Activated naive CD4-positive, alpha-beta T cell treated with anti-CD3 and anti-CD28 coated beads, Interleukin-2, amount 50 U/mL, for 16 hours (primary cell): ENCODE results near the gene RCOR1.
"Not testable (repeated sequence)": the region's sequence is repeated elsewhere in the genome, so short reads cannot be mapped to it uniquely, and the experiment has no call there.

Source experiments
- DNase-seq: peaks from one replicate; pipeline ENCODE4 v3.0.0-alpha.2; 2020

Gene RCOR1

DNA sequence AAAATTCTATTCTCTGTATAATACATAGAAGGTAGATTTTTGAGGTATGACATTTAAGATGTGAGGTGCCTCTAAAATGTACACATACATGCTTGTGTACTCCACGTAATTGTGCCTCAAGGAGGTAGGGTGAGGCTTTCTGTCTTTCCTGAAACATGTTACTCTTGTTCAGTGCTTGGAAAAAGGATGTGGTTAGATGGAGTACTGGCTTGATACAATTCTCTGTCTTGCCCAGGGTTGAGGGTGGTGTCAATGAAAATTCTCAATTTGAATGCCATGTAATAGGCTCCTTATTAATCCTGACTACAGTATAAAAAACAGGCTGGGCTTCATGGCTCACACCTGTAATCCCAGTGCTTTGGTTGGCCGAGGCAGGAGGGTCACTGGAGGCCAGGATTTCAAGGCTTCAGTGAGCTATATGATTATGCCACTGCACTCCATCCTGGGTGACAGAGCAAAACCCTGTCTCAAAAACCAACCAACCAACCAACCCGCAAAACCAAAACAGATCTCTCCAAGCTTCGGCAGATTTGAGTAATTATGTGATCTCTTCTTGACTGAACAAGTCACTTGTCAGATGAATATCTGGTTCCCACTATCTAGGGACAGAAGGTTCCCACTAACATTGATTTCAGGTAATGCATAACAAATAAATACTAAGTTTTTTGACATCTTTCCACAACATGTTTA lies 41.6 kb downstream of the RCOR1 start:
- DNase-seq: no peak

DNA sequence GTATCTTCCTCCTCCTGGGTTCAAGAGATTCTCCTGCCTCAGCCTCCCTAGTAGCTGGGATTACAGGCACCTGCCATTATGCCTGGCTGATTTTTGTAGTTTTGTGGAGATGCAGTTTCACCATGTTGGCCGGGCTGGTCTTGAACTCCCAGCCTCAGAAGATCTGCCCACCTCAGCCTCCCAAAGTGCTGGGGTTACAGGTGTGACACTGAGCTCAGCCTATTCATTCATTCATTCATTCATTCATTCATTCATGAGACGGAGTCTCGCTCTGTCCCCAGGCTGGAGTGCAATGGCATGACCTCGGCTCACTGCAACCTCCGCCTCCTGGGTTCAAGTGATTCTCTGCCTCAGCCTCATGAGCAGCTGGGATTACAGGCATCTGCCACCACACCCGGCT lies 47.2 kb downstream of the RCOR1 start:
- DNase-seq: not testable (repeated sequence)

DNA sequence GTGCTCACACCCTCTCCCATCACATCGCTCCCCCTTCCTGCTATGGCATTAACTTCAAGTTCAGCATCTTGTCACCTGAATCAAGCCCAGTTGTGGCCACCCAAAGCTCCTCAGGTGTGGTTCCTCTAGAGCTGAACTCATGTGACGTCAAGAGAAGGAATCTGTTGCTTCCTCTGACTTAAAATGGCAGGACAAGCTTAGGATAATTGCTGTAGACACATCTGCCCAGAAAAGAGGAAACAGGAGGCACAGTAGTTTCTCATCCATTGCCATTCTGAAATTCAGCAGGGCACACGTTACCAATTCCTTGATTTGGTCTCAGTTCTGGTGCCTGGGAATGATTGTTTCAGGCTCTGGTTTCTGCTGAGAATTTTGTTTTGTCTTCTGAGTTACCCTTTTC lies 52.1 kb downstream of the RCOR1 start:
- no peak for DNase-seq

DNA sequence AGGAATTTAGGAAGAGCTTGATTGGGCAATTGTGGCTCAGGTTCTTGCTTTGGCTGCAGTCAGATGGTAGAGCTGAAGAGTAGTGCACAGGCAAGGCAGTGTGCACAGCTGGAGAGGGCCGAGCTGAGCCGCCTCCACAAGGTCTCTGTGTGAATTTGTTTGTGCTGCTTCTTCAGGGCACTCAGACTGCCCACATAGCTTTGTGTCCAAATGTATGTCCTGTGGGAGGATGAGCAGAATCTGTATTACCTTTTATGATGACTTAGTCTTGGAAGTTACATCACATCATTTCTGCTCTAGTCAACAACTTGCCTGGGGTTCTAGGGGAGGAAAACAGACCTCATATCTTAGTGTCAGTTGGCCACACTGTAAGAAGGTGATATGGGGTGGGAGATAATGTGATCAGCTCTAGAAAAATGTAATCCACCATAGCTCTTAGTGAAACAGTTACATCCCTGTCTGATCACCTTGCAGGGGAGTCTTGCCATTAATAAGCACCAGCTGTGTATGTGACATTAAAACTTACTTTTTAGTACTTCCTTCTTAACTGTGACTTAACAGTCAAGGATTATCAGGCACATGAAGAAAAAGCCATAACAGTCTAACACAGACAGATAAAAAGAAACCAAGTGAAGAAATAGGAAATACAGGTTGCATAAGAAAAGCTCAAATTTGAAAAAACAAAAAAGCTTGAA lies 53.4 kb downstream of the RCOR1 start:
- no peak for DNase-seq

DNA sequence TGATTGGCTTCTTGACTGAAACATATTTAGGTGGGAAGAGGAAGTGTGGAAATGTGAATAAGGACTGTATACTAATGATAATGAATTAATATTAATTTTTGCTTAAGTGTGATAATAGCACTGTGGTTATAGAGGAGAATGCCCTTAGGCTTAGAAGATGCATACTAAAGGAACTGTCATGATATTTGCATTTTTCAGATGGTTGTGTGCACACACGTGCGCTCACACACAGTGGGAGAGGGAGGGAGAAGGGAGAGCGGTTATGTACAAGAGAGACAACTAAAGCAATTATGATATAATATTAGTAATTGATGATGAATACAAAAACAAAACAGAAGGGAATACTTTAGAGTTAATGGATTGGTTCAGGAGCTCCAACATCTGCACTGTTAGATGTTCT lies 54.2 kb downstream of the RCOR1 start:
- DNase-seq: no peak

DNA sequence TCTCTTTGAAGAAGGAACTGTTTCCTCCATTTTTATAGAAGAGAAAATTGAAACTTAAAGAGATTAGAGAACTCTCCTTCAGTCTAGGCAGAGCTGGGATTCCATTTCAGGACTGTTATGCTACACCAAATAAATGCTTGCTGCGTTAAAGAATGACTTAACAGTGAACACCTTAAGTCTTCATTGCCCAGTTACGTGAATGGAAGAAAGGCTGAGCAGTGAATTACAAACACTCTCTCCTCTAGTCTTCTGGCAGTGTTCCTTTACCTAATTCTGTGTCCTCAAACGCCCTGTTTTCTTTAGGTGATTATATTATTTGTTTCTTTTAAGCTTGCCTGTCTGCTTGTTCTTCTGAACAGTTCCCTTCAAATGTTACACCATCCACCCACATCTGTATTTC lies 59.7 kb downstream of the RCOR1 start:
- DNase-seq: no peak

DNA sequence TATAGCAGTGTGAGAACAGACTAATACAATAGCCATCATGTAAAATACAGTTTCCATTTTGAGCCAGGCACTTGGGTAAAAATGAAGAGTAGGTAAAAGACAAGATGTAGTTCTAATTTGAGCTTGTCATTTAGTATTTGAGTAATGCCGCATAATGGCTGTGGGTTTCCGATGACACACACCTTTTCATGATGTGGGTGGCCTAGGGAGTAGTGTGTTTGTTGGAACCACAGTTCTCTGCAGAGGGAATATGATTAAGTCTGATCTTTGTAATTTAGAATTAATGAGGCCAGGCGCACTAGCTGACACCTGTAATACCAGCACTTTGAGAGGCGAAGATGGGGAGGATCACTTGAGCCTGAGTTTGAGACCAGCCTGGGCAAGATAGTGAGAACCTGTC lies 61.8 kb downstream of the RCOR1 start:
- DNase-seq: peak; percentile 16

DNA sequence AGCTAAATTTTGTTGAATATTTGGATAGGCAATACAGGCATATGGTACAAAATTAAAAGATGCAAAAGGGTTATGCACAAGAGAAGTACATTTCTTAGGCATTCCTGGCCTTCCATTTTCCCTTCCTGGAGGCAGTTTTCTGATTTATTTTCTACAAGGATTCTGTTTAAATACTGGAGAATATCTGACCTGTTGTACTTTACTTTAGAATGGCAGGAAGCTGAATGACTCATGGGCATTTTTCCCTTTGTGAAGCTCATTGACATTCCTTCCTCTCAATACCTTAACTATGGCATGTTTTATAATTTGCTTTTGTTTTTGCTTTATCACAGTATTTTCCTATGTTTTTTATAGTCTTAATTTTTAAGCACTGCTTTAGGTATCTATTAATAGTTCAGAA lies 62.7 kb downstream of the RCOR1 start:
- no peak for DNase-seq

DNA sequence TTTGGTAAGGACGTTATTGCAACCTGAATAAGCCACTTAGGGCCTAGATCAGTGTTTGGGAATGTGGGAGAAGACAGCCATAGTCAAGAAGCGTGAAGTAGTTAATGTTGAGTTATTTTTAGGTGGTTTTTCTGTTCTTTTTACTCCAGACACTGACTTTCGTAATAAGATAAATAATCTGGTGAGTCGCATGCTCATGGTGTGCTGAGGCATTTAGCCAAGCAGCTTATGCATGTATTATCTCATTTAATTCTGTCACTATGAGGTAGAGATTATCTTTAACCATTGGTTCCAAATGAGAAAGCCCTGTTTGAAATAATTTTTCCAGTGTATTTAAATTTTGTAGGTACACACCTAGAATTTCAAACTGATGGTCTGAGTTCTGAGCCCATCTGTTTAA lies 67.3 kb downstream of the RCOR1 start:
- no peak for DNase-seq

DNA sequence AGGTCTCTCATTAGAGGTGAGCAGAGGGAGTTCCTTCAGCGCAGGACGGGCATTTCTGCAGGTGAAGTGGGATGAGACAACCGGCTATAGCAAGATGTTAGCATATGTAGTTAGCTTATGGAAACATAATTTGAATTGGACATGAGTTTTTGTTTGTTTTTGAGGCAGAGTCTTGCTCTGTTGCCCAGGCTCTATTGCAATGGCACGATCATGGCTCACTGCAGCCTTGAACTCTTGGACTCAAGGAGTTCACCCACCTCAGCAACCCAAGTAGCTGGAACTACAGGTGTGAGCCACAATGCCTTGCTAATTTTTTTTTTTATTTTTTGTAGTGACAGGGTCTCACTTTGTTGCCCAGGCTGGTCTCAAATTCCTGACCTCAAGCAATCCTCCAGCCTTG lies 69.2 kb downstream of the RCOR1 start:
- DNase-seq: no peak

DNA sequence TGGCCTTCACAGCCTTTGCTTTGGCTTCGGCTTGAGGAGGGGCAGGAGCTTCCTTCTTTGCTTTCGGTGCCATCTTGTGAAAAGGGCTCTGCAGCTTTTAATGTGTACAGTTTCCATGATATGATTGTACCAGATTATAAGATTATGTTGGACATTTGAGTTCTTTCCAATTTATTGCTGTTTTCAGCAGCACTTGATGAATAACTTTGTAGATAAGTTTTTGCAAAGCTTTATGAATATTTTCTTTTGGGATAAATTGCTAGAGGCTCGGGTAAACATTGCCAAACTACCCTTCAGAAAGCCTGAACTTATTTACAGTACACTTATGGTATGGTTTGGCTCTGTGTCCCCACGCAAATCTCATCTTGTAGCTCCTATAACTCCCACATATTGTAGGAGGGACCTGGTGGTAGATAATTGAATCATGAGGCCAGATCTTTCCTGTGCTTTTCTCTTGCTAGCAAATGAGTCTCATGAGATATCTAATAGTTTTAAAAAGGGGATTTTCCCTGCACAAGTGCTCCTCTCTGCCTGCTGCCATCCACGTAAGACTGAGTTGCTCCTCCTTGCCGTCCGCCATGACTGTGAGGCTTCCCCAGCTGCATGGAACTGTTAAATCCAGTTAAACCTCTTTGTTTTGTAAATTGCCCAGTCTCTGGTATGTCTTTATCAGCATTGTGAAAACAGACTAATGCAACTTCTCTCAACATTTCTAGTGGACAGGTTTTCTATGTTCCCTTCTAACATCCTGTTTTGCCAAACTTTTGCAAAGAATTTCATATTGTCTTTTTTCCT lies 70.4 kb downstream of the RCOR1 start:
- no peak for DNase-seq

DNA sequence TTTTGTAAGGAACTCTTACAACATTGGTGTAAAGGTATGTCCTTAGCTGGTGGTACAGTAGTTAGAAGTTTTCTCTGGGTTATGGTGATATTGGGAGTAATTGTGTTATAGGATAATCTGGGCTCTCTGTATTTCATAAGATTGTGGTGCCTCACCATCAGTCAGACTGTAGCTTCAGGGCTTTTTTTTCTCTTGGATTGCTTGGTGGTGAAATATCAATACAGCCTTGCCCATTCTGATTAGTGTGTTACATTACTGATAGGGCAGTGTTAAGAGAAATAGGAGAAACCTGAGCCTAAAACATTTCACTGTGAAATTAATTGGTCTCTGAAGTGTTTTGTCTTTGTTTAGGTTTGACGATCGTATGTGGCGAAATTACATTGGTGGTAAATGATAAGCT lies 71.0 kb downstream of the RCOR1 start:
- DNase-seq: no peak

DNA sequence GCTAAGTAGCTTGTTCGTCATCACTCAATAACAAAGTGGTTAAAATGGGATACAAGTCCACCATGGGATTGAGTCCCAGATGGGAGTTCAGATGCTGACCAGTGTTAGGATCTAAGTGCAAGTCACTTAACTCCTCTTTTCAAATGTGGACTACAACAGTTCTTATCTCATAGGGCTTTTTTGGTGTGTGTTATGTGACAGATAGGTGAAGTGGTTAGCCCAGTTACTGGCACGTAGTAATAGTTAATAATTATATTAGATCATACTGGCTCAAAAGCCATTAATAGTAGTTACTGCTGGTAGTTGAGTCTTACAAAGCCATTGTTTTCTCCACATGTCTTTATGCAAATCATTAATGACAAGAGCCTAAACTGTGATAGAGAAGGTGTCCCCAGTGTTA lies 73.2 kb downstream of the RCOR1 start:
- DNase-seq: no peak

DNA sequence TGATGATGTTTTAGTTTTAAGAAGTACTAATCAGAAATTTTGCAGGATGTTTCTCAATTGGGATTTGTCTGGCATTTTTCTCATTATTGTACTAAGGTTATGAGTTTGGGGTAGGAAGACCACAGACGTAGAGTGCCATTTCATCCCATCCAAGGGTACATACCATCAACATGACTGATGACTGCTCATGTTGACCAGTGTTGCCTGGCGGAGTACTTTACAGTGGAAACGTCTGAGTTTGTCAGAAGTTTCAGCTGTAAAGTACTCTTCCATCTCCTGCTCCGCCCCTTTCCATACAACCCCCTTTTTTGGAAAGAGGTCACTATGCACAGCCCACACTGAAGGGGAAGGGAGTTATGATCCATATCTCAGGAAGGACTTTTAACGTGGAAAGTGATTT lies 74.2 kb downstream of the RCOR1 start:
- DNase-seq: no peak

DNA sequence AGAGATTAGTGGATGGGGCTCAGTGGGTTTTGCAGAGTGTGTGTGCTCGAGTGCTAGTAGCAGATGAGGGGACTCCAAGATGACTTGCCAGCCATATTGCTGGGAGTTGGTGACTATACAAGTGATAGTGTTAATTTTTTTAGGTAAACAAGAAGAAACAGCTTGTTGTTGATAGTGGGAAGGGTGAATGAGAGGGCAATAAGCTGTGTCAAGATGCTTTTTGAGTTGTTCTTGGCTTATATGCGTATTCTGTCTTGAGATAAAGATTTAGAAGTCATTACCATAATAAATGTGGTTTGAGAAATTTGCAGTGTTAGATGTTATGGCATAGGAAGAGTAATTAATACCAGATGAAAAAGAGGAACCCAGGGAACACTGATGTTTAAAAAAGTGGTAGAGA lies 75.3 kb downstream of the RCOR1 start:
- no peak for DNase-seq

DNA sequence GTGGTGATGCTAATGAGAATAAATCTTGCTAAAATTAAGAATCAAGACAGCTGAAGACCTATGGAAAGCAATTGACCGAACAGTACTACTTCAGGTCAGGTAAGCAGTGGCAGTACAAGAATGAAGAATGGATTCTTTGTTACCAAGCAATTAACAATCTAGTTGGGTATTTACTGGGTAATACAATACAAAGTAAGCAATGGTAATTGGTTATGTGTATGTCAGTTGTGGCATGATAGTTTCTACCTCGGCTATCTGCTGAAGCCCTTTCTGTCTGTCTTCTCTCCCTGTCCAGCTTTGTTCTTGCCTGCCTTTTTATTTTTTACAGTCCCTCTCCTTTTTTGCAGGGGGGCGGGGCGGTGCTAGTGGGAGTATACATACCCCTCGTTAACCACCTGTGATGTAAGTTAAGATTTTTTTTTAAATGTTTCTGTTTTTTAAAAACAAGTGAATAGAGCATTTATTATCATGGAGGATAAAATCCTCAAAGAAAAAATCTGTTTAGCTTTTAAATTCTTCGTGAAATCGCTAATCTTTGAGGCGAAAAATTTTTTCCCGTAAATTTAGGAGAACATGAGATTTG lies 75.9 kb downstream of the RCOR1 start:
- DNase-seq: no peak

DNA sequence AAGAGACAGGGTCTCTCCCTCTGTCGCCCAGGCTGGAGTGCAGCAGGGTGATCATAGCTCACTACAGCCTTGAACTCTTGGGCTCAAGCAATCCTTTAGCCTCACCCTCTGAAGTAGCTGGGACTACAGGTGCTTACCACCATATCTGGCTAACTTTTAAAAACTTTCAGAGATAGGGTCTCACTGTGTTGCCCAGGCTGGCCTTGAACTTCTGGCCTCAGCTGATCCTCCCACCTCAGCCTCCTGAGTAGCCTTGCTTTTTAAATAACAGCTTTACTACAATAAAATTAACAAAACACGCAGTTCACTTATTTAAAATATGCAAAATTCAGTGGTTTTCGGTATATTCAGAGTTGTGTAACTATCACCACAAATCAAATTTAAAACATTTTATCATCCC lies 79.0 kb downstream of the RCOR1 start:
- DNase-seq: no peak

DNA sequence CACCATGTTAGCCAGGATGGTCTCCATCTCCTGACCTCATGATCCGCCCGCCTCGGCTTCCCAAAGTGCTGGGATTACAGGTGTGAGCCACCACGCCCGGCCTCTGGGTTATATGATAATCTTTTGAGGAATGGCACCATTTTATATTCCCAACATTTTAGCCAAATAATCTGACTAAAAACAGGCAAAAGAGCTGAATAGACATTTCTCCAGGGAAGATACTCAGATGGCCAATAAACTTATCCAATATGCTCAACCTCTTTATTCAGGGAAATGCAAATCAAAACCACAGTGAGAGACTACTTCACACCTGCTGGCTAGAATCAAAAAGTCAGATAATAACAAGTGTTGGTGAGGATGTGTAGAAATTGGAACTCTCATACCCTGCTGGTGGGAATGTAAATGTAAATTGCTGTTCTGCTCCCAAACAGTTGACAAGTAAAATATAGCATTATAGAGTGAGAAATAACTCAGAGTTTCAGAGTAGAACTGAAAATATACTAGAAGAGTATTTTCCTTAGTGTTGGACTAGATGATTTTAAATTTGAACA lies 80.0 kb downstream of the RCOR1 start:
- no peak for DNase-seq

DNA sequence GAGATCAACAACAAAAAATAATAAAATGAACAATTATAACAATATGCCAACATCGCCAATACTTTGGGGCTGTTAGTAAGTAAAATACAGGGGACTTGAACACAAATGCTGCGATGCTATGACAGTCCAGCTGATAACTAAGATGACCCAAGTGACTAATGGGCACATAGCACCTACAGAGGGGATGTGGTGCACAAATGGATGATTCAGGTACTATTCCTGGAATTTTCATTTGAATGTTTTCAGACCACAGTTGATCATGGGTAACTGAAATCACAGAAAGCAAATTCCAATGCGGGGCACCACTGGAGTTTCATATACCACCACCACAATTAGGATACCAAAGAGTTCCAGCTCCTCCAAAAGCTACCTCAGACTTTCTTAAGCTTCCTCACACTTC lies 82.9 kb downstream of the RCOR1 start:
- no peak for DNase-seq

DNA sequence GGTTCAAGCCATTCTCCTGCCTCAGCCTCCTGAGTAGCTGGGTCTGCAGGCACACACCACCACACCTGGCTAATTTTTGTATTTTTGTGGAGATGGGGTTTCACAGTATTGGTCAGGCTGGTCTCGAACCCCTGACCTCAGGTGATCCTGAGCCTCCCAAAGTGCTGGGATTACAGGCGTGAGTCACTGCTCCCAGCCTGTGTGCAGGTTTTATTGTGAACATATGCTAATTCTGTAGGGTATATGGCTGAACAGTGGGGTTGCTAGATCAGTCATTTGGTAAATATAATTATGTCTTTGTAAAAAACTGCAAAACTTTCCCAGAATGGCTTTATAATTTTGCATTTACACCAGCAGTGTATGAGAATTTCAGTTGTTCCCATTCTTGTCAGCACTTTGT lies 85.9 kb downstream of the RCOR1 start:
- DNase-seq: no peak

DNA sequence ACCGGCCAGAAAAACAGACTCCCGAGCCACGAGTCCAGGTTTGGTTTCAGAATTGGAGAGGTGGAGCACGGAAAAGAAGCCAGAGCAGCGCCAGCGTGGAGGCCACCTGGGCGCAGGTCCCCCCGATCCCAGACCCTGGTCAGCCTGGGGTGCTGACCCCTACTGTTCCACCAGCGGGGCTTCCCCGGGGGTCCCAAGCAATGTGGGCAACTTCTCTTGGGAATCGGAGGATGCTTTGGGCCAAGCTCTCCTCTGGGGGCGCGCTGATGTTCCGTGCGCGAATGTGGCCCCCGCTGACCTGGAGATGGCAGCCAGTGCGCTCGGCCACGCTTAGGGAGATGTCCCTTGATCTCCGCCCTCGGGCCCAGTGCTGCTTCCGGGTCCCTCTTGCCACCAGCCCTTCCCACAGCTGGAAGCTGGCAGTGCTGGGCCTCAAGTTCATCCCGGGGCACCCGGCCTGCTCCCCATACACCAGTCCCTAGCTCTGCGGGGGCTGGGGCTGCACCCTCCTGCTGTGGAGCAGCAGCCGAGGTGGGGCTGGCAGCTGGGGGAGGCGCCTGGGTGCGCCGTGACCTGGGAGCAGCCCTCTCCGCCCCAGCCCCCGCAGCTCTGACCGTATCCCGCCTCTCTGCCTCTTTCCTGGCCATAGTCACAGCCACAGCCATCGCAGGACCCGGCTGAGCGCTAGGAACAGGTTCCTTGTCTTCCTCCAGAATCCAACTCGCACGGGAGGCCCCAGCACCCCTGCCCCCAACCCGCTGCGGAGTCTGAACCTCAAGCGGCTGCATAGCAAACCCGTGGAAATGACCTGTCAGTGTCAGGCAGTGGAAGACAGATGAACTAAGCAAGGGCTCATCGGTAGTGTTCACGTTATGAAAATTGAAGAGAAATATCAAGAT lies 91.2 kb downstream of the RCOR1 start:
- no peak for DNase-seq

DNA sequence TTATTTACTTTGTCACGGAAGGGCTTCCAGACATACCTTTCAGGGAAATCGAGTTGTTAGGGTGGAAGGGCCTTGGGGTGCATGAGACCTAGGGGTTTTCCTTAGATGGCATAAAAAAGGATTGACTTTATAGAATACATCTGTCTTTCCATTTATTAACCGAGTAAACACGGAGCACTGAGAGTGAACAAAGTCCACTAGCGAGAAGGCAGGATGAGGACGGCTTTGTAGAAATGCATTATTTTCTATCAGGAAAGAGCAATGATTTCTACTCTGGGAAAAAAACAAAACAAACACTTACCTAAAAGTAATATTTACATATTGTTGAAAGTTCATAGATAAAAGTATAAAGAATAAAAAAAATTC lies 91.8 kb downstream of the RCOR1 start:
- no peak for DNase-seq
